GM12891 (cell line): ENCODE results near the gene ZNF385B.

Experiments used
- PAX5 ChIP-seq: IDR thresholded peaks from 2 replicates; pipeline ENCODE4 v1.6.1; 2011; ENCODE audit warnings: low read length, moderate library complexity, mild to moderate bottlenecking; ENCODE audit not compliant: insufficient read depth, severe bottlenecking
- POLR2A ChIP-seq: IDR thresholded peaks from 2 replicates; pipeline ENCODE4 v1.6.1; 2011; ENCODE audit warnings: low read depth, low read length, control low read depth
- POLR2AphosphoS5 ChIP-seq: IDR thresholded peaks from 2 replicates; pipeline ENCODE4 v1.6.1; 2011; ENCODE audit warnings: low read depth, low read length, control low read depth
- TAF1 ChIP-seq: IDR thresholded peaks from 2 replicates; pipeline ENCODE4 v1.6.1; 2011; ENCODE audit warnings: low read depth, low read length, control low read depth

- TF ChIP-seq POLR2AphosphoS5 (no peak), PAX5 (no peak), TAF1 (no peak), POLR2A (no peak)
These were observed 38.9 kb downstream of the ZNF385B start for GRCh38 chr2:179822540-179822939.
